Activated T-cell treated with anti-CD3 and anti-CD28 coated beads, Interleukin-2, amount 50 U/mL, for 24 hours (primary cell): ENCODE measurements around the gene TJP1.
"Not testable (repeated sequence)": the region's sequence is repeated elsewhere in the genome, so short reads cannot be mapped to it uniquely, and the experiment has no call there.

Experiments used
- DNase-seq: peaks from one replicate; pipeline ENCODE4 v3.0.0-alpha.2; 2020
- H3K27ac Mint-ChIP-seq: 2 replicates; pipeline ENCODE4 v1.8.0; 2020; ENCODE audit warnings: mild to moderate bottlenecking, mixed read lengths
- H3K27me3 Mint-ChIP-seq: 2 replicates; pipeline ENCODE4 v1.8.0; 2020; ENCODE audit warnings: mixed read lengths
- H3K36me3 Mint-ChIP-seq: 2 replicates; pipeline ENCODE4 v1.8.0; 2020; ENCODE audit warnings: low read depth, mixed read lengths
- H3K4me1 Mint-ChIP-seq: 2 replicates; pipeline ENCODE4 v1.8.0; 2020; ENCODE audit warnings: low read depth, mixed read lengths
- H3K4me3 Mint-ChIP-seq: 2 replicates; pipeline ENCODE4 v1.8.0; 2020; ENCODE audit warnings: mild to moderate bottlenecking, moderate library complexity, mixed read lengths
- H3K9me3 Mint-ChIP-seq: 2 replicates; pipeline ENCODE4 v1.8.0; 2020; ENCODE audit warnings: mixed read lengths

Gene TJP1

DNA sequence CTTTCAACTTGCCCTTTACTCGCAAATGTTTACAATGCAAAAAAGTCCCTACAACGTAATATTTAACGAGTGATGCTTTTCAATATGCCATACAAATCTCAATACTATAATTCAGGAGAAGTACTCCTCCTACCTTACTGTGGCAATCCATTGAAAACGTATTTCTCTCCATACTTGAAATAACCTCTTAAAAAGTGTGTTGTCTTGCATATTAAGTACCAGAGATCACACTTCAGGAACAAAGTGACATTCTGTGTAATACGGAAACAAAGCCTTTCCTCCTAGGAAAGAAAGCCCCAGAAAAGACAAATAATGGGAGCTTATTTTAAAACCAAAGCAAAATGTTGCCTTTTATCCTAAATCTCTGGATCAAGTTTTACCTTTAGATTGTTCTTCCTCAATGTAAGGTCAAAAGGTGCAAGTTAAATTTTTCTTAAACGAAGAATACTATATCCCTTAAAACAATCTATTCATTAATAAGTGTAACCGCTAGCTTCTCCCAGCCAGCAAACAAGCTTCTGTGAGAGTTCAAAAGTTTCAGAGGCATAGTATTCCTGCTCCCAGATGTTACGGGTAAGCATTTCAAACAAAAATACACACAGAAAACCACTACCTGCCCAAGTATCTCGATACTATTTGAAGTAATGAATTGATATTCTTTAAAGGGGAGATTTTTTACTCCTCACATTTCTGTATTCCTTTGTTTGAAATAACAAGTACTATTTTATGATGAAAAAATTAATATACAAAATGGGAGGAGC is 1.7 kb downstream of the TJP1 start:
- H3K27ac Mint-ChIP-seq = no peak overlapping the region
- H3K4me1 Mint-ChIP-seq = peaks cover 20% of the 10 kb centered on the region
- H3K27me3 Mint-ChIP-seq = peaks cover 78% of the 10 kb centered on the region
- H3K36me3 Mint-ChIP-seq = peaks cover 3% of the 10 kb centered on the region
- H3K9me3 Mint-ChIP-seq = peaks cover 12% of the 10 kb centered on the region
- no peak for DNase-seq
- no peak overlapping the region for H3K4me3 Mint-ChIP-seq

DNA sequence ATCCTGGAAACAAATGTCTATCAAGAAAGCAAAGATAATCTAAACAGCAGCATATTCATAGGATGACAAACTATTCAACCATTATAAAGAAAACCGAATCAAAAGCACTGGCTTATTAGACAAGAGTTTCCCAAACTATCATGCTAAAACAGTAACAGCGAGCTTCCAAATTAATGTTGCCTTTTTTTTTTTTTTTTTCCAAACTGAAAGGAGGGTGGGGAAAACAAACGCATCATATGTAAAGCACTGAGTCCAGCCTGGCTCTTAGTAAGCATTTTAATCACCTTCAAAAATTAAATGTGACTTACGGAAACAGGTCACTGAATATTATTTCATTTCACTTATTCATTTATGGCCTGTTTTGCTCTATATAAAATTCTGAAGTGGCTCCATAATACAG is 2.3 kb downstream of the TJP1 start:
- H3K4me3 Mint-ChIP-seq = no peak overlapping the region
- peaks cover 78% of the 10 kb centered on the region for H3K27me3 Mint-ChIP-seq
- peaks cover 12% of the 10 kb centered on the region for H3K9me3 Mint-ChIP-seq
- no peak for DNase-seq
- H3K36me3 Mint-ChIP-seq = peaks cover 3% of the 10 kb centered on the region
- H3K27ac Mint-ChIP-seq = no peak overlapping the region
- peaks cover 14% of the 10 kb centered on the region for H3K4me1 Mint-ChIP-seq

DNA sequence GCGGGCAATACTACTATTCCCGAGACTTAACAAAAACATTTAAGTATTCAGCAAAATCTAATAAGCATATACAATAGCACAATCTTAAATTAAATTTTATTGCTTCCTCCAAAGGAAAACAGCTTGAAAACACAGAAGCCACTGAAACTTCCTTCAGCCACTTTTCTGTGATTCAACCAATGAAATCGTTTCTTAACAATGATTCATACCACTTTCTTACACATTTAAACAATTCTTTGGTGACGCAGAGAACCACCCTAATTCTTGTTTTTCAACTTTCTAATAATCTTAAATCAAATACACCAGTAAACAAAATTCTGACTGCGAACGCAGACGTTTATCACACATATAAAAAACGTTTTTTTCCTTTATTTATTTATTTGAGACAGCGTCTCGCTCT is 4.1 kb downstream of the TJP1 start:
- DNase-seq = no peak
- no peak overlapping the region for H3K4me3 Mint-ChIP-seq
- no peak overlapping the region for H3K27ac Mint-ChIP-seq
- H3K36me3 Mint-ChIP-seq = peaks cover 1% of the 10 kb centered on the region
- H3K4me1 Mint-ChIP-seq = peaks cover 8% of the 10 kb centered on the region
- peaks cover 12% of the 10 kb centered on the region for H3K9me3 Mint-ChIP-seq
- peaks cover 83% of the 10 kb centered on the region for H3K27me3 Mint-ChIP-seq

DNA sequence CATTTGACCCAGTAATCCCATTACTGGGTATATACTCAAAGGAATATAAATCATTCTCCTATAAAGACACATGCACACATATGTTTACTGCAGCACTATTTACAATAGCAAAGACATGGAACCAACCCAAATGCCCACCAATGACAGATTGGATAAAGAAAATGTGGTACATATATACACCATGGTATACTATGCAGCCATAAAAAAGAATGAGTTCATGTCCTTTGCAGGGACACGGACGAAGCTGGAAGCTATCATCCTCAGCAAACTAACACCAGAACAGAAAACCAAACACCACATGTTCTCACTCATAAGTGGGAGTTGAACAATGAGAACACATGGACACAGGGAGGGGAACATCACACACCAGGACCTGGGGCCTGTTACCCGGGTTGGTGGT is 4.8 kb downstream of the TJP1 start:
- H3K36me3 Mint-ChIP-seq, H3K27ac Mint-ChIP-seq, H3K4me1 Mint-ChIP-seq, DNase-seq, H3K4me3 Mint-ChIP-seq: not testable (repeated sequence)
- Mint-ChIP-seq H3K27me3 (peaks cover 83% of the 10 kb centered on the region), H3K9me3 (peaks cover 12% of the 10 kb centered on the region)

DNA sequence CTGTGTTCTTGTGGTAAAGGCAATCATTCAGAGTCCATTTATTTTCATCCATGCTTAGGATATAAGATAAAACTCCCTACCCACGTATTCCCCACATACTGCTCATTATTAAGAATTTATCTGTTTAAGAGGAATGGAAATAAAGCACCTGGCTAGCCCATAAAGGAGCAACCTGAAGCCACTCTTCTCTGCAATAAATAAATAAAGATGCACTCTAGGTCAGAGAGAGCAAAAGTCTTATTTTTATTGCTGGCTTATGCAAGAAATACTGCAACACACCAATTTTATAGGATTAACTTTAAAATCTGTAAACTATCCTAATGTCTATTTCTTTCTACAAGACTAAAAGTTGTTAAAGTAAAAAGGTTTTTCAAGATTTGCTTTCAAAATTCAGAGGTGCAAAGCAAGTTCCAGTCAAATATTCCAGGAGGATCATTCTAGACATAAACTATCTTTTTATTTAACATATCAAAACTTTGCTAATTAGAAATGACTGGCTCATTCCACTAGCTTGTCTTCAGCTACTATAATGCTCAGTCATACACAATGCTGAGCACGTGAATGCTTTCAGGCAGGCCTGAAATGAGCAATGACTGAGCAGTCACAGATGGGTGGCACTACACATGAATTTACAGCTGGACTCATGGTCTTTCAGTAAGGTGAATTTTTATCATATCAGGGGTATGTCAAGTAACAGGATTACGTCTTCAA is 7.1 kb downstream of the TJP1 start:
- Mint-ChIP-seq H3K4me1 (no peaks in the 10 kb centered on the region), H3K9me3 (peaks cover 12% of the 10 kb centered on the region), H3K27me3 (peaks cover 90% of the 10 kb centered on the region), H3K27ac (no peak overlapping the region), H3K36me3 (no peaks in the 10 kb centered on the region), H3K4me3 (no peak overlapping the region)
- DNase-seq = no peak

DNA sequence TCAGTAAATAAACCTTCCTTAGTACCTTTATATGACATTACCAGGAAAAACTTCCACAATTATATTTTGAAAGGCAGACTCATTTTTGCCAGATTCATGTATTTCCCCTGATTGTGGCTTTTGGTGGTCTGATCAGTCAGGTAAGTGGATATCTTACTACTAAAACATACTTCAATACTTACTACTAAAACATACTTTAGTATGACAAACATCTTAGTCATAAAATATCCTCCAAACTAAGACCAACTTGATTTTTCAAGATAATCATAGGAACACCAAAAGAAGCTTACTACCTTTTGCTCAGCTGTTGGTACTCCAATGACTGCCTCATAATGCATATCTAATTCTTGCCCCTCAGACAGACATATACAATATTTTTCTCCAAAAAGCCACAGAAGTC is 9.3 kb downstream of the TJP1 start:
- no peaks in the 10 kb centered on the region for H3K36me3 Mint-ChIP-seq
- H3K4me3 Mint-ChIP-seq = no peak overlapping the region
- H3K4me1 Mint-ChIP-seq = no peaks in the 10 kb centered on the region
- H3K27ac Mint-ChIP-seq = no peak overlapping the region
- peaks cover 88% of the 10 kb centered on the region for H3K27me3 Mint-ChIP-seq
- H3K9me3 Mint-ChIP-seq = peaks cover 6% of the 10 kb centered on the region
- DNase-seq = no peak

DNA sequence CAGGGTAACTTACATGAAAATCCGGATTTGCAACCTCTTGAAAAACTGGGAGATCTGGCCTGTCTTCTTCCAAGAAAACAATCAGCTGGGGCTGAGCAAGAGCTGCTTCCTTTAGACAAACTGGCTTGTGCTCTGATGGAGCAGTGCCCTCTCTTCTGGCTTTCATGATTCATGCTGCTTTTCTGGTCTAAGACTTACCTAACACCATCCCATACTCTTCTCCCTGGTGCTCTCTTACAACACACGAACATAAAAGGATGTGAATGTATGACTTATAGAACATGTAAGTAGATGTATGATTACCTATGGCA is 9.9 kb downstream of the TJP1 start:
- no peaks in the 10 kb centered on the region for H3K4me1 Mint-ChIP-seq
- H3K27ac Mint-ChIP-seq = no peak overlapping the region
- H3K9me3 Mint-ChIP-seq = peaks cover 3% of the 10 kb centered on the region
- DNase-seq = no peak
- no peak overlapping the region for H3K4me3 Mint-ChIP-seq
- H3K27me3 Mint-ChIP-seq = peaks cover 86% of the 10 kb centered on the region
- no peaks in the 10 kb centered on the region for H3K36me3 Mint-ChIP-seq

DNA sequence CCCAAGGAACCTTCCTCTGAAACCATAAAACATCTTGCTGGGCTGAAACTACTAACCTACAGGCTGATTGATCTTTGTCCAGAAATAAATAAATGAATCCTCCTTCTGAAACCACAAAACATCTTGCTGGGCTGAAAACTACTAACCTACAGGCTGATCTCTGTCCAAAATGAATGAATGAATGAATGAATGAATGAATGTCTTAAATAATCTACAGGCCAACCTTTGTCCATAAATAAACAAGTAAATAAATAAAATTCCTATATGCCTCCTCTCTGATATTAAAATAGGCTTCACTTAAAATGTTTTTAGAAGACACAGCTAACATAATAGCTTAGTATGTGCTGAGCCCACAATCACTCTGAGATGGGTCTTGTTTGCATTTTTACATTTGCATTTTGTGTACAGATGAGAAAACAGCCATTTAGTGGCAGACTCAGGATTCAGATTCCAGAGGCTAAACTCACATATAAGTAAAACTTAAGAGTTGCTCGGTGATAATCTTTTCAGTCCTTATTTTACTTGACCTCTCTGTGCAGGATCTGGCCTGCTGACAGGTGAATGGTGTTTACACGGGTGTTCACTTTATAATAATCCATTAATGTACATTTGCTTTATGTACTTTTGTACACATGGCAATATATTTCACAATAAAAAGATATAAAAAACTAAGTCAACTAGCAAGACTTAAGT is 10.4 kb downstream of the TJP1 start:
- no peaks in the 10 kb centered on the region for H3K4me1 Mint-ChIP-seq
- H3K36me3 Mint-ChIP-seq = no peaks in the 10 kb centered on the region
- no peak for DNase-seq
- H3K27ac Mint-ChIP-seq = no peak overlapping the region
- no peaks in the 10 kb centered on the region for H3K9me3 Mint-ChIP-seq
- peaks cover 86% of the 10 kb centered on the region for H3K27me3 Mint-ChIP-seq
- no peak overlapping the region for H3K4me3 Mint-ChIP-seq

DNA sequence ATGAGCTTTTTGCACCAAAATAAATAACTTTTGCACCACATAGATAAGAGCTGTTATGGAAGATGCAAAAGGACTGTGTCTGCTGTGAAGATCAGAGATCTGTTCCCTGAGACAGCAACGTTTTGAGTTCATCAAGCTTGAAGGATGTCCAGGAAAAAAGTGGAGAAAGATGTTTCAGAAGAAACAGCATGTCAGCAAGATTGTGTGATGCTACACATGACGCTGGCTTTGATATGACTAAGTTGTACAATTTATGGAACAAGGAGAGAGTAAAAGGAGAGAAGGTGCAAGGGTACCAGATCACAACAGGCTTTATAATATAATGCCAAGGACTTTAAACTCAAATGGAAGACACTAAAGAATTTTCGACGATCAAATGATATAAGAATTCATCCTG is 16.6 kb downstream of the TJP1 start:
- DNase-seq = no peak
- Mint-ChIP-seq H3K27me3 (peaks cover 74% of the 10 kb centered on the region), H3K36me3 (no peaks in the 10 kb centered on the region), H3K27ac (no peak overlapping the region), H3K4me1 (no peaks in the 10 kb centered on the region), H3K9me3 (peaks cover 2% of the 10 kb centered on the region), H3K4me3 (no peak overlapping the region)

DNA sequence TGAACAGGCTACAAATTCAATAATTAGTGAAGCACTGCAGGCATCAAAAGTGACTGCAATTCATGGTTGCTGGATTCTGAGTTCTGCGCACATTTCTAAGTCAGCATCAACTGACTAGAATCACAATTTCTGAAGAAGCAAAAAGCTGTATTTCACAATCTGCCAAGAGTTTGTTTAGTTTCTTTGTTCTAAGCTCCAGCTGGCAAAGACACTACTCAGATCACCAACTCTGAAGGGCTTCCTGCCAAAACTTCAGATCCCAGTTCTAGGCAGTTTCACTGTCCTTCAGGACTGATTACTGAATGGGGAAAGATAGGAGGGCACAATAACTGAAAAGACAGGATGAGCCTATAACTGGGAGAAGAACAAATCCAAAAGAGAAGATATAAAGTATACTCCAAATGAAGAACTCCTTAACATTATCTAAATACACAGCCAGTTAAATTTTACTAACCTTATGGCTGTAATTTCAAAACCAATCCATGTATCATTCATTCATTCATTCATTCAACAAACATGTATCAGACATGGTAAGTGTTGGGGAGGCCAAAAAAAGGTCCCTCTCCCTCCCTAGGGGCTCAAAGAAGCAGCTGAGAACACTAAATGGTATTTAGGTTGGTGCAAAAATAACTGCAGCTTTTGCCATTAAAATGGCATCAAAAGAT is 17.1 kb downstream of the TJP1 start:
- no peak for DNase-seq
- Mint-ChIP-seq H3K36me3 (no peaks in the 10 kb centered on the region), H3K27ac (no peak overlapping the region), H3K27me3 (peaks cover 72% of the 10 kb centered on the region), H3K9me3 (peaks cover 2% of the 10 kb centered on the region), H3K4me3 (no peak overlapping the region), H3K4me1 (no peaks in the 10 kb centered on the region)

DNA sequence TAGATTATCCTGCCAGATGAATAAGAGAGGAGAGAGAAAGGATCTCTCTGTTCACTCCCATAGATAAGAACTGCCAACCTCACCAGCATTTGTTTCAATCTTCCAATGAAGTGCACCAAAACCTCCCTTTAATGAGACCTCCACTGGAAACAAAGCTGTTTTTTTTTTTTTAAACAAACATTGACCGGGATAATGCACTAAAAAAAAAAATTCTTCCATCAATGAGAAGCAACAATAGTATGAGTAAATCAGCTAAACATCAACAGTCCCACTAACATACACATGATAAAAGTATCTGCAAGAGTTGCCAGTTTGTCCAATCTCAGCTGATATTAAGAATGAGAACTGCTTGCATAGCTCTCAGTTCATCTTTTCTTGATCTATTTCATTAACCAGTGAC is 19.9 kb downstream of the TJP1 start:
- Mint-ChIP-seq H3K27ac (no peak overlapping the region), H3K27me3 (peaks cover 69% of the 10 kb centered on the region), H3K4me1 (no peaks in the 10 kb centered on the region), H3K4me3 (no peak overlapping the region), H3K36me3 (no peaks in the 10 kb centered on the region), H3K9me3 (peaks cover 2% of the 10 kb centered on the region)
- DNase-seq = no peak

DNA sequence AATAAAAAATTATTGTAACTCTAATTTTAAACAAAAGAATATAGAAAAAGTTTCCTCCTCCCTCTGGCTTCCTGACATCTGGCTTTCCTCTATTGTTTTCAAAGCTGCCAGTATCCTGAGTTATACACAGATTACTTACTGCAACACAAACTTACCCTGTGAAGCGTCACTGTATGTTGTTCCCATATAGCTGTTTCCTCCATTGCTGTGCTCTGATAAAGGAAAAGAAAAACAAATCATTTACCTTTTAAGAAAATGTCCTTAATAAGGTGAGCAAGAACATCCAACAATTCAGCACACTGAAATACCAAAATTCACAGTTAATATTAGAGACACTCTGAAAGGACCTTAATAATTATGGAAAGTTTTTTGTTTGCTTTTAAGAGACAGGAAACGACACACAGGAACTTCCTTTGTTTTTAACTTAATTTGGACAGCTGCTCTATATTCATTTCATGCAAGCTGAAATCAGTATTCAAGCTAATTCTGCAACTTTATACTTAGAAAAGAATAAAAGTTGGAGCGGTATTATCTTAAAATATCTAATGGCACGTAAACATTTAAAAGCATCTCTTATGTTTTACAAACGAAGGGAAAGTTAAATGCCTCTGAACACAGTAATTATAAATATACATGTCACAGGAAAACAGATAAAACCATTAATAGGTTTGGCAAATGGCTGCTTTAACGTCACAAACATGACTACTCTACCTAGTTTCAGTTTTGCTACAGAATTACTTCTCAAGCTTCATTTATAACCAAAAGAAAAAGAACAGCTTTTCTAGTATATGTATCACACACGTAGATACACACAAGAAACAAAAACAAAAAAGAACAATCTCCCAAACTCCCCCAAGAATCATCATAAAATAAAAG is 21.5 kb downstream of the TJP1 start:
- H3K9me3 Mint-ChIP-seq = peaks cover 2% of the 10 kb centered on the region
- H3K4me3 Mint-ChIP-seq = no peak overlapping the region
- H3K36me3 Mint-ChIP-seq = no peaks in the 10 kb centered on the region
- H3K27me3 Mint-ChIP-seq = peaks cover 66% of the 10 kb centered on the region
- no peak overlapping the region for H3K27ac Mint-ChIP-seq
- DNase-seq = no peak
- no peaks in the 10 kb centered on the region for H3K4me1 Mint-ChIP-seq

DNA sequence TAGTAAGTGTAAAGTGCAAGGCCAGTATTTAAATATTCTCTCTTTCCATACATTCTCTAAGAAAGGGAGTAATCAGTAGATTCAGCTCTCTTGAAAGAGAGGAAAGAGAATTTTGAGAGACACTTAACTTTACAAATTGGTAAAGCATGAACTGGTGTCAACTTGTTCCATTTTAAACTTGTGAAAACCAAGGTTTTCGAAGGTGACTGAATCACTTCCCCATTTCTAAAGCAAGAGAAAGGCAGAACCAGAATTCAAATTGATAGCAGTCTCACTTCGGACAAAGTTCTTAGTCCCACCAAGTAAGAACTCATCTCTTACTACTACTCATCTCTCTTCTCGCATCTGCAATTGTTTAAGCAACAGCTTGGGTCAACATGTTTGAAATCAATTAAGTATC is 22.4 kb downstream of the TJP1 start:
- no peaks in the 10 kb centered on the region for H3K36me3 Mint-ChIP-seq
- DNase-seq = no peak
- no peak overlapping the region for H3K4me3 Mint-ChIP-seq
- no peaks in the 10 kb centered on the region for H3K4me1 Mint-ChIP-seq
- H3K27me3 Mint-ChIP-seq = peaks cover 63% of the 10 kb centered on the region
- no peak overlapping the region for H3K27ac Mint-ChIP-seq
- peaks cover 2% of the 10 kb centered on the region for H3K9me3 Mint-ChIP-seq

DNA sequence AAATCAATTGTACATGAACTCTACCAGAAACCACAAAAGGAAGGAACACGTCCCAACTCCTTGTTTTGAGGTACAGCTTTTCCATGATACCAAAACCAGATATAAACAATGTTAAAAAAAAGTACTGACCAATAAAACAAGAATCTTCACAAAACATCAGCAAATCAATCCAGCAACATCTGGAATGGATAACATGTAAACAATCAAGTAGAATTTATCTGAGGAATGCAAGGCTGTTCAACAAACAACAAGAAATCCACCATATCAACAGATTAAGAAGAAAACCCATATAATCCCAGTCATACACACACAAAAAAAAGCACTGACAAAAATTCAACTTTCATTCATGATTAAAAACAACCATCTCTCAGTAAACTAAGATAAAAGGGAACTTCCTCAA is 26.7 kb downstream of the TJP1 start:
- no peaks in the 10 kb centered on the region for H3K9me3 Mint-ChIP-seq
- H3K27me3 Mint-ChIP-seq = peaks cover 70% of the 10 kb centered on the region
- H3K27ac Mint-ChIP-seq = no peak overlapping the region
- H3K36me3 Mint-ChIP-seq = no peaks in the 10 kb centered on the region
- H3K4me1 Mint-ChIP-seq = no peaks in the 10 kb centered on the region
- DNase-seq = no peak
- no peak overlapping the region for H3K4me3 Mint-ChIP-seq
